Stomach (tissue), 9 donors: ENCODE results near the gene TP53RK. TPM values are rescaled to one million over a fixed set of nuclear protein-coding genes. Genes with fewer than 3 reads are reported as not detected.

Experiments
- DNase-seq, 2 donors: peaks; one replicate each; pipeline versions ENCODE4 v3.0.0 to v3.0.0-alpha.2; 2013 to 2019
- H3K27ac ChIP-seq, 5 donors: fragments of 200-600 bp in 4 of 5; sonication (generic) in 4 of 5; one replicate each; pipeline ENCODE4 v1.5.1; 2013 to 2019; ENCODE audit warnings: mild to moderate bottlenecking in 1 of 5, moderate library complexity in 1 of 5
- H3K27me3 ChIP-seq, 3 donors: fragments of 200-600 bp; sonication (generic); one replicate each; pipeline ENCODE4 v1.5.1; 2017 to 2019; ENCODE audit warnings: mixed run types in 1 of 3
- H3K36me3 ChIP-seq, 4 donors: fragments of 200-600 bp; sonication (generic); 1 replicate in 3 of 4; 2 replicates in 1 of 4; pipeline ENCODE4 v1.5.1; 2016 to 2019
- H3K4me1 ChIP-seq, 4 donors: fragments of 200-600 bp; sonication (generic); one replicate each; pipeline ENCODE4 v1.5.1; 2016 to 2019
- H3K4me3 ChIP-seq, 4 donors: fragments of 200-600 bp; sonication (generic) in 3 of 4; one replicate each; pipeline ENCODE4 v1.5.1; 2016 to 2019; ENCODE audit warnings: mild to moderate bottlenecking in 1 of 4
- H3K9me3 ChIP-seq, 4 donors: fragments of 200-600 bp; sonication (generic); one replicate each; pipeline ENCODE4 v1.5.1; 2016 to 2019
- CTCF ChIP-seq, 7 experiments: fragments of 450-650 bp in 4 of 7; fragments of 200-600 bp in 3 of 7; sonication (generic) in 3 of 7; IDR thresholded peaks; one replicate each; pipeline ENCODE4 v1.5.1; 2016 to 2019; ENCODE audit warnings: antibody characterized with exemption in 7 of 7, control low read depth in 2 of 7, mild to moderate bottlenecking in 1 of 7
- EP300 ChIP-seq: sonication (generic); formaldehyde crosslinking; IDR thresholded peaks from one replicate; pipeline ENCODE4 v1.6.1; 2017; ENCODE audit warnings: antibody characterized with exemption
- POLR2A ChIP-seq, 4 donors: fragments of 450-650 bp; IDR thresholded peaks; one replicate each; pipeline ENCODE4 v1.6.1; 2016; ENCODE audit warnings: antibody characterized with exemption in 4 of 4, control low read depth in 2 of 4, mild to moderate bottlenecking in 1 of 4, moderate library complexity in 1 of 4
- POLR2AphosphoS5 ChIP-seq, 3 donors: sonication (generic); formaldehyde crosslinking; IDR thresholded peaks; one replicate each; pipeline ENCODE4 v1.6.1; 2016; ENCODE audit warnings: antibody characterized with exemption in 3 of 3
- WGBS, 5 donors: extraction: QIAGEN DNeasy Blood & Tissue Kit in 3 of 5; methylation state at CpG; one replicate each; pipeline versions ENCODE4 v1.1.5 to v1.1.7; 2013 to 2018; 5-methylcytosine and 5-hydroxymethylcytosine counted together
- intact Hi-C: fragments of 100-400 bp; cut with DNase I; formaldehyde crosslinking; loops from one replicate; pipeline ENCODE4 v1.15.1; 2023; ENCODE audit warnings: low total_unique reads
- polyA plus RNA-seq, 3 donors: library from polyadenylated mRNA; stranded (reverse); fragments of 200-250 nt; gene quantifications; one replicate each; pipeline ENCODE4 v1.2.3, GENCODE V29; 2013
- total RNA-seq, 5 donors: library from RNA; depleted of rRNA; stranded (reverse); fragments of >200 nt; gene quantifications; one replicate each; pipeline versions ENCODE4 v1.1.0 to v1.2.3, GENCODE V29; 2014 to 2016
- donor health status: healthy with polysubstance abuse.
- donor health status: Bipolar disorder and iron deficiency.
- donor health status: healthy.

The TP53RK gene
- total and polyA plus RNA-seq, 8 donors, result 1.8 to 64.3 (median 12.9) TPM

GRCh38 chr20:46694484-46694883 is 5.2 kb upstream of the TP53RK start:
- WGBS, 5 donors, result 50 to 90% (median 73%) methylated on average over 2 of the region's 2 CpGs

GRCh38 chr20:46691196-46691595 is 2.0 kb upstream of the TP53RK start:
- whole genome bisulfite sequencing, 5 donors, result 43 to 79% (median 71%) methylated on average over 4 of the region's 4 CpGs
- intact Hi-C loops, result no loop called here
- DNase-seq, result no peak
- Histone ChIP-seq H3K36me3 (peaks cover 0 to 9% (median 8%) of the 10 kb centered on the region in 4 donors), H3K27me3 (no peaks in the 10 kb centered on the region), H3K27ac (no peak overlapping the region), H3K9me3 (no peaks in the 10 kb centered on the region), H3K4me1 (peaks cover 15 to 31% (median 25%) of the 10 kb centered on the region in 4 donors), H3K4me3 (no peak overlapping the region)
- TF ChIP-seq POLR2A (IDR thresholded peaks at IDR 0.05) (no peak), CTCF (IDR thresholded peaks at IDR 0.05) (no peak), EP300 (no peak), POLR2AphosphoS5 (IDR thresholded peaks at IDR 0.05) (no peak)

More at GRCh38 chr20:46694484-46694883, 5.2 kb upstream of the TP53RK start:
- TF ChIP-seq POLR2A (IDR thresholded peaks at IDR 0.05) (no peak), EP300 (no peak), POLR2AphosphoS5 (IDR thresholded peaks at IDR 0.05) (no peak), CTCF (IDR thresholded peaks at IDR 0.05) (no peak)
- H3K4me1 ChIP-seq, result peaks cover 0 to 7% (median 0%) of the 10 kb centered on the region in 4 donors
- H3K36me3 ChIP-seq, result no peaks in the 10 kb centered on the region
- intact Hi-C loops, result no loop called here
- H3K27ac ChIP-seq, result no peak overlapping the region
- no peaks in the 10 kb centered on the region for H3K9me3 ChIP-seq
- H3K4me3 ChIP-seq, result no peak overlapping the region
- DNase-seq, result peak in 1 of 2 donors; percentile 54
- H3K27me3 ChIP-seq, result peaks cover 0 to 7% (median 0%) of the 10 kb centered on the region in 3 donors

- WGBS, 5 donors, result 46 to 51% (median 48%) methylated on average over 13 of the region's 13 CpGs
- TF ChIP-seq CTCF (IDR thresholded peaks at IDR 0.05) (no peak), POLR2AphosphoS5 (IDR thresholded peaks at IDR 0.05) (no peak), EP300 (no peak), POLR2A (IDR thresholded peaks at IDR 0.05) (no peak)
- Histone ChIP-seq H3K4me1 (peaks cover 15 to 39% (median 28%) of the 10 kb centered on the region in 4 donors), H3K36me3 (peaks cover 0 to 17% (median 12%) of the 10 kb centered on the region in 4 donors), H3K9me3 (no peaks in the 10 kb centered on the region), H3K4me3 (peak overlapping the region; percentile 70 to 88 (median 82)), H3K27ac (peak overlapping the region in 4 of 5 donors; percentile 92 to 98 (median 96)), H3K27me3 (no peaks in the 10 kb centered on the region)
- peak in 1 of 2 donors; percentile 53 for DNase-seq
- intact Hi-C loops, result no loop called here
These were observed 1.2 kb upstream of the TP53RK start for GRCh38 chr20:46690219-46691106.

GRCh38 chr20:46689754-46690085 is 476 bp upstream of the TP53RK start:
- intact Hi-C loops, result no loop called here
- no peak for DNase-seq
- no peak for TF ChIP-seq CTCF (IDR thresholded peaks at IDR 0.05)
- TF ChIP-seq POLR2AphosphoS5 (IDR thresholded peaks at IDR 0.05), result peak in 1 of 3 donors; percentile 4
- peaks cover 0 to 21% (median 14%) of the 10 kb centered on the region in 4 donors for H3K36me3 ChIP-seq
- H3K27me3 ChIP-seq, result no peaks in the 10 kb centered on the region
- peaks cover 15 to 43% (median 34%) of the 10 kb centered on the region in 4 donors for H3K4me1 ChIP-seq
- peak overlapping the region; percentile 70 to 88 (median 82) for H3K4me3 ChIP-seq
- 0 to 1% (median 1%) methylated on average over 12 of the region's 12 CpGs for WGBS, 5 donors
- no peaks in the 10 kb centered on the region for H3K9me3 ChIP-seq
- peak overlapping the region; percentile 92 to 99 (median 97) for H3K27ac ChIP-seq
